ENCODE results near the gene ANTXR1. TPM values are rescaled to one million over a fixed set of nuclear protein-coding genes. Genes with fewer than 3 reads are reported as not detected.

ANTXR1 gene
- total and polyA plus RNA-seq, 2 experiments from 2014 or later = 29.1 to 34.7 TPM

- H2AFZ ChIP-seq = no peak overlapping the region
- no peaks in the 10 kb centered on the region for H4K20me1 ChIP-seq (ENCODE audit: insufficient read depth, poor library complexity, severe bottlenecking)
- 98% methylated on average over 5 of the region's 5 CpGs for WGBS (ENCODE audit: low lambda C conversion rate, missing lambda C conversion rate)
- no peak for TF ChIP-seq CTCF (IDR thresholded peaks at IDR 0.05; ENCODE audit: poor library complexity)
- no peaks in the 10 kb centered on the region for H3K27me3 ChIP-seq
- no peak overlapping the region for H3K4me2 ChIP-seq
- peaks cover 11% of the 10 kb centered on the region for H3K4me1 ChIP-seq (ENCODE audit: insufficient read depth)
- H3K9me3 ChIP-seq (ENCODE audit: low read depth) = no peaks in the 10 kb centered on the region
- DNase-seq (ENCODE audit: low spot score) = no peak
- no peaks in the 10 kb centered on the region for H3K36me3 ChIP-seq (replicated peaks; ENCODE audit: insufficient read depth, low read depth)
- H3K9me2 ChIP-seq (replicated peaks; ENCODE audit: insufficient read depth) = no peaks in the 10 kb centered on the region
- H3K4me3 ChIP-seq = no peak overlapping the region
- H3K27ac ChIP-seq = no peak overlapping the region
- no peaks in the 10 kb centered on the region for H3K79me2 ChIP-seq
Observed at GRCh38 chr2:69103419-69103818, 90.4 kb downstream of the ANTXR1 start.

DNA sequence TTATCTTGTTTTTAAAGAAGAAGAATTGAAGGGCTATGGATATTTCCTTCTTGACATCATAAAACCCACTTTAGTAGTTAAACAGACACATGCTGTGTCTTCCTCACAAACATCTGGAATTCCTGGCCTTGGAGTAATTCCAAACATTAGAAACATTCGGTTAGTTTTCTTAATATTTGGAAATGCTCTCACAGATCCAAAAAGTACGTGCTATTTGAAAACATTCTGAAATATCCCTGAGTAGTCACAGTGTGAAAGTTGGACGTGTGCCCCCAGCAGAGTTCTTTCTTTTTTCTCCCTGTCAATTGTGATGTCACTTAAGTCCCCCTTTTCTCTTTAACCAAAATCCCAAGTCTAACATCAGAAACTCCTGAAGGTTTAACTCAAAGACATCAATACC lies 91.3 kb downstream of the ANTXR1 start:
- TF ChIP-seq CTCF (IDR thresholded peaks at IDR 0.05; ENCODE audit: poor library complexity) (no peak), EZH2phosphoT487 (IDR thresholded peaks at IDR 0.05; ENCODE audit: low read depth, severe bottlenecking, unreplicated experiment) (no peak), EZH2 (IDR thresholded peaks at IDR 0.05; ENCODE audit: borderline replicate concordance) (no peak)
- Histone ChIP-seq H3K27ac (no peak overlapping the region), H3K79me2 (no peaks in the 10 kb centered on the region), H3K9me2 (replicated peaks; ENCODE audit: insufficient read depth) (no peaks in the 10 kb centered on the region), H3K4me1 (ENCODE audit: insufficient read depth) (peaks cover 11% of the 10 kb centered on the region), H2AFZ (no peak overlapping the region), H3K36me3 (replicated peaks; ENCODE audit: insufficient read depth, low read depth) (no peaks in the 10 kb centered on the region), H3K4me2 (no peak overlapping the region), H3K4me3 (no peak overlapping the region), H3K27me3 (no peaks in the 10 kb centered on the region), H4K20me1 (ENCODE audit: insufficient read depth, poor library complexity, severe bottlenecking) (no peaks in the 10 kb centered on the region), H3K9me3 (ENCODE audit: low read depth) (no peaks in the 10 kb centered on the region)
- 79% methylated on average over 3 of the region's 3 CpGs for WGBS (ENCODE audit: low lambda C conversion rate, missing lambda C conversion rate)
- DNase-seq (ENCODE audit: low spot score) = no peak

DNA sequence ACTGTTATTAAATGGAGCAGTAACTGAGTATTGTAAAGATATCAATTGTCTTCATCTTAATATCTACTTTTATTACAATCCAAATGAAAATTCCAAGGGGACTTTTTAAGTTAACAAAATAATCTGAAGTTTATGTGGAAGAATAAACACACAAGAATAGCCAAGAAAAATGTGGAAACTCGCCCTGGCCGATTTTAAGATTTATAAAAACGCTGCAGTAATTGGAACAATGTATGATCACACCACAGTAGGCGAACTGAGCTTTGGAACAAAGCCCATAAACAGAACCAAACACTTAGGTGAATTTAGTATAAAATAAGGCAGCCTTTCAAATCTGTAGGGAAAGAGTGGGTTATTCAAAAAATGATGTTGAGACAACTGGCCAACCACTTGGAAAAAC lies 96.3 kb downstream of the ANTXR1 start:
- H3K36me3 ChIP-seq (replicated peaks; ENCODE audit: insufficient read depth, low read depth) = no peaks in the 10 kb centered on the region
- H3K27ac ChIP-seq = no peak overlapping the region
- H3K4me3 ChIP-seq = no peak overlapping the region
- 45% methylated on average over 4 of the region's 4 CpGs for WGBS (ENCODE audit: low lambda C conversion rate, missing lambda C conversion rate)
- no peak overlapping the region for H3K4me2 ChIP-seq
- DNase-seq (ENCODE audit: low spot score) = no peak
- no peaks in the 10 kb centered on the region for H3K4me1 ChIP-seq (ENCODE audit: insufficient read depth)
- no peaks in the 10 kb centered on the region for H3K9me2 ChIP-seq (replicated peaks; ENCODE audit: insufficient read depth)
- TF ChIP-seq EZH2phosphoT487 (IDR thresholded peaks at IDR 0.05; ENCODE audit: low read depth, severe bottlenecking, unreplicated experiment) (peak; percentile 78), CTCF (IDR thresholded peaks at IDR 0.05; ENCODE audit: poor library complexity) (no peak)
- H3K9me3 ChIP-seq (ENCODE audit: low read depth) = no peaks in the 10 kb centered on the region
- no peaks in the 10 kb centered on the region for H3K79me2 ChIP-seq
- H3K27me3 ChIP-seq = no peaks in the 10 kb centered on the region
- no peaks in the 10 kb centered on the region for H4K20me1 ChIP-seq (ENCODE audit: insufficient read depth, poor library complexity, severe bottlenecking)
- H2AFZ ChIP-seq = no peak overlapping the region

- Histone ChIP-seq H3K36me3 (replicated peaks; ENCODE audit: insufficient read depth, low read depth) (no peaks in the 10 kb centered on the region), H3K27ac (no peak overlapping the region), H3K4me3 (no peak overlapping the region), H3K79me2 (no peaks in the 10 kb centered on the region), H3K4me2 (no peak overlapping the region), H2AFZ (no peak overlapping the region), H3K27me3 (no peaks in the 10 kb centered on the region), H4K20me1 (ENCODE audit: insufficient read depth, poor library complexity, severe bottlenecking) (no peaks in the 10 kb centered on the region), H3K9me3 (ENCODE audit: low read depth) (no peaks in the 10 kb centered on the region), H3K4me1 (ENCODE audit: insufficient read depth) (no peaks in the 10 kb centered on the region), H3K9me2 (replicated peaks; ENCODE audit: insufficient read depth) (no peaks in the 10 kb centered on the region)
- 78% methylated on average over 1 of the region's 1 CpG for WGBS (ENCODE audit: low lambda C conversion rate, missing lambda C conversion rate)
- DNase-seq (ENCODE audit: low spot score) = no peak
- no peak for TF ChIP-seq EZH2phosphoT487 (IDR thresholded peaks at IDR 0.05; ENCODE audit: low read depth, severe bottlenecking, unreplicated experiment)
- no peak for TF ChIP-seq CTCF (IDR thresholded peaks at IDR 0.05; ENCODE audit: poor library complexity)
- TF ChIP-seq EZH2 (IDR thresholded peaks at IDR 0.05; ENCODE audit: borderline replicate concordance) = no peak
Observed at GRCh38 chr2:69111076-69111475, 98.1 kb downstream of the ANTXR1 start.

All from hepatocyte (in vitro differentiated cells).